ENCODE measurements around the gene LIPF. TPM values are rescaled to one million over a fixed set of nuclear protein-coding genes. Genes with fewer than 3 reads are reported as not detected.

LIPF gene
- total RNA-seq, 1 experiment from 2014 or later: not detected

DNA sequence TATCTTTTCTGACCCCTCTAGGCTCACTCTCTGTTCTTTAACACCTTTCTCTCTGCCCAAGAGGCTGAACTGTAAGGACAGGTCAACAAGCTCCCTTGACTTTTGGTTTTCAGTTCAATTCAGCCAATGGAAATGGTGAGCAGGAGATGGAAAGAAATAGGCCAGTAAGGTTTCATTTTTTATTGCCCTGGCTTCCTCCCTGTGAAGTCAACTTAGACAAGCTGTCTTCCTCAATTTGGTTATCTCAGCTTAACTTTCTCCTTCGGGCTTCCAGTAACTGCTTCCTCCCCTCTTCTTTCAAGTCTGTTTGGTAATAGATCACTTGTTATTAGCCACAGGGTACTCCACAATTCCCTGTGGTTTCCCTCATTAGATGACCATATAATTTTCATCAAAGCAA is 61.6 kb downstream of the LIPF start:
- Histone ChIP-seq H2BK20ac (ENCODE audit: low read depth, low read length, poor library complexity, severe bottlenecking) (no peak overlapping the region), H3K27ac (ENCODE audit: insufficient read length, low read depth, low read length) (no peak overlapping the region), H3K9ac (ENCODE audit: extremely low read depth, insufficient read length, low read length) (no peak overlapping the region), H3K23ac (ENCODE audit: insufficient read length, low read depth, low read length) (no peak overlapping the region), H2AK5ac (ENCODE audit: insufficient read length, low read length) (no peak overlapping the region), H3K27me3 (ENCODE audit: insufficient read depth, low read length) (no peaks in the 10 kb centered on the region), H4K91ac (ENCODE audit: insufficient read length, low read depth, low read length) (no peak overlapping the region), H3T11ph (ENCODE audit: low read length) (no peak overlapping the region), H2AFZ (ENCODE audit: low read length) (no peak overlapping the region), H4K5ac (ENCODE audit: insufficient read length, low read depth, low read length) (no peak overlapping the region), H2BK15ac (ENCODE audit: low read depth, low read length) (no peak overlapping the region), H3K79me2 (ENCODE audit: insufficient read depth, low read length) (no peaks in the 10 kb centered on the region), H3K14ac (ENCODE audit: insufficient read depth, low read length) (no peak overlapping the region), H3K4ac (ENCODE audit: low read depth, low read length) (no peak overlapping the region), H3K4me1 (ENCODE audit: insufficient read depth, low read length) (no peaks in the 10 kb centered on the region), H3K9me3 (ENCODE audit: control insufficient read depth, low read depth, low read length) (no peaks in the 10 kb centered on the region), H2BK12ac (ENCODE audit: insufficient read length, low read depth, low read length) (no peak overlapping the region), H3K23me2 (ENCODE audit: insufficient read length, low read depth, low read length, poor library complexity, severe bottlenecking) (no peaks in the 10 kb centered on the region), H2BK120ac (ENCODE audit: low read depth, low read length, poor library complexity, severe bottlenecking) (no peak overlapping the region), H3K4me2 (ENCODE audit: insufficient read depth, insufficient read length, low read length) (no peak overlapping the region), H3K79me1 (ENCODE audit: insufficient read depth, low read depth, low read length, poor library complexity, severe bottlenecking) (no peaks in the 10 kb centered on the region), H3K18ac (ENCODE audit: insufficient read length, low read depth, low read length) (no peak overlapping the region), H3K56ac (ENCODE audit: insufficient read length, low read depth, low read length) (no peak overlapping the region), H4K8ac (replicated peaks; ENCODE audit: insufficient read length, low read depth, low read length) (no peak overlapping the region), H2BK5ac (ENCODE audit: insufficient read length, low read length) (no peak overlapping the region), H4K20me1 (ENCODE audit: control insufficient read depth, insufficient read depth, insufficient read length) (no peaks in the 10 kb centered on the region)
- Mint-ChIP-seq H3K36me3 (ENCODE audit: insufficient read depth in 1 of 3, low read depth in 3 of 3) (no peaks in the 10 kb centered on the region), H3K4me1 (no peaks in the 10 kb centered on the region), H3K4me3 (no peak overlapping the region), H3K27ac (no peak overlapping the region), H3K27me3 (ENCODE audit: low read depth) (peaks cover 32% of the 10 kb centered on the region), H3K9me3 (no peaks in the 10 kb centered on the region)
- WGBS (ENCODE audit: extremely low coverage, insufficient read length, low lambda C conversion rate): no CpG with 5 or more reads among the region's 1 CpG
- TF ChIP-seq, protein P1, sequence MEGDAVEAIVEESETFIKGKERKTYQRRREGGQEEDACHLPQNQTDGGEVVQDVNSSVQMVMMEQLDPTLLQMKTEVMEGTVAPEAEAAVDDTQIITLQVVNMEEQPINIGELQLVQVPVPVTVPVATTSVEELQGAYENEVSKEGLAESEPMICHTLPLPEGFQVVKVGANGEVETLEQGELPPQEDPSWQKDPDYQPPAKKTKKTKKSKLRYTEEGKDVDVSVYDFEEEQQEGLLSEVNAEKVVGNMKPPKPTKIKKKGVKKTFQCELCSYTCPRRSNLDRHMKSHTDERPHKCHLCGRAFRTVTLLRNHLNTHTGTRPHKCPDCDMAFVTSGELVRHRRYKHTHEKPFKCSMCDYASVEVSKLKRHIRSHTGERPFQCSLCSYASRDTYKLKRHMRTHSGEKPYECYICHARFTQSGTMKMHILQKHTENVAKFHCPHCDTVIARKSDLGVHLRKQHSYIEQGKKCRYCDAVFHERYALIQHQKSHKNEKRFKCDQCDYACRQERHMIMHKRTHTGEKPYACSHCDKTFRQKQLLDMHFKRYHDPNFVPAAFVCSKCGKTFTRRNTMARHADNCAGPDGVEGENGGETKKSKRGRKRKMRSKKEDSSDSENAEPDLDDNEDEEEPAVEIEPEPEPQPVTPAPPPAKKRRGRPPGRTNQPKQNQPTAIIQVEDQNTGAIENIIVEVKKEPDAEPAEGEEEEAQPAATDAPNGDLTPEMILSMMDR (conservative IDR thresholded peaks at IDR 0.05): no peak
- DNase-seq: no peak
